PC-3 (cell line): ENCODE data around the gene TRAPPC2. TPM values are rescaled to one million over a fixed set of nuclear protein-coding genes. Genes with fewer than 3 reads are reported as not detected.

Experiments used
- ATAC-seq: fragments of 200-7000 bp; cut with Tn5 transposase; 2 replicates; pipeline ENCODE4 v1.9.1; 2020; ENCODE audit warnings: mild to moderate bottlenecking, moderate library complexity
- BruUV-seq: library from RNA; stranded (reverse); fragments of 400-500 nt; replicated peaks from 2 replicates; lab custom pipeline; 2021; lab: Mats Ljungman, UMichigan
- CTCF ChIA-PET: fragments of 300-600 bp; sonication (Branson Sonifier 250); formaldehyde crosslinking; loops from one replicate; lab custom pipeline; 2022; ENCODE audit warnings: antibody characterized with exemption; lab: Charles Lee
- POLR2A ChIA-PET: fragments of 300-600 bp; sonication (Branson Sonifier 250); formaldehyde crosslinking; loops from one replicate; lab custom pipeline; 2022; ENCODE audit warnings: antibody characterized with exemption; ENCODE audit not compliant: unreplicated experiment; lab: Charles Lee
- DNase-seq: peaks from one replicate; pipeline ENCODE4 v3.0.0-alpha.2; 2015
- H2AFZ ChIP-seq: fragments of 300-600 bp; sonication (generic); 2 replicates; pipeline ENCODE4 v1.6.0; 2016; ENCODE audit warnings: antibody characterized with exemption, low read length
- H3F3A ChIP-seq: fragments of 300-600 bp; sonication (generic); one replicate; pipeline ENCODE4 v1.6.0; 2017; ENCODE audit warnings: antibody characterized with exemption, low read length, control low read depth, mild to moderate bottlenecking; ENCODE audit not compliant: unreplicated experiment
- H3K27ac ChIP-seq: fragments of 300-600 bp; sonication (generic); 2 replicates; pipeline ENCODE4 v1.5.1; 2016; ENCODE audit warnings: mild to moderate bottlenecking, low read length
- H3K27me3 ChIP-seq: fragments of 300-600 bp; sonication (generic); 2 replicates; pipeline ENCODE4 v1.6.1; 2016; ENCODE audit warnings: low read length, mixed read lengths
- H3K36me3 ChIP-seq: fragments of 300-600 bp; sonication (generic); 2 replicates; pipeline ENCODE4 v1.6.1; 2016; ENCODE audit warnings: low read depth, mixed run types, low read length, mixed read lengths
- H3K4me1 ChIP-seq: fragments of 300-600 bp; sonication (generic); 2 replicates; pipeline ENCODE4 v1.5.1; 2016; ENCODE audit warnings: low read length; ENCODE audit not compliant: insufficient read depth
- H3K4me2 ChIP-seq: fragments of 300-600 bp; sonication (generic); 2 replicates; pipeline ENCODE4 v1.6.0; 2016; ENCODE audit warnings: low read length
- H3K4me3 ChIP-seq: fragments of 300-600 bp; sonication (generic); 2 replicates; pipeline ENCODE4 v1.5.1; 2016; ENCODE audit warnings: mild to moderate bottlenecking, low read length, mixed read lengths
- H3K79me2 ChIP-seq: fragments of 300-600 bp; sonication (generic); 2 replicates; pipeline ENCODE4 v1.6.1; 2017; ENCODE audit warnings: low read length, mixed read lengths
- H3K9ac ChIP-seq: fragments of 300-600 bp; sonication (generic); 2 replicates; pipeline ENCODE4 v1.6.0; 2016; ENCODE audit warnings: mild to moderate bottlenecking, low read length
- H3K9me2 ChIP-seq: fragments of 300-600 bp; sonication (generic); replicated peaks from 2 replicates; pipeline ENCODE4 v1.6.1; 2016; ENCODE audit warnings: mixed run types, low read length, mixed read lengths
- H3K9me3 ChIP-seq: fragments of 300-600 bp; sonication (generic); 2 replicates; pipeline ENCODE4 v1.6.1; 2016; ENCODE audit warnings: low read length, mixed read lengths
- H4K20me1 ChIP-seq: fragments of 300-600 bp; sonication (generic); 2 replicates; pipeline ENCODE4 v1.6.1; 2016; ENCODE audit warnings: low read length, mixed read lengths
- CTCF ChIP-seq: fragments of 300-600 bp; sonication (generic); conservative IDR thresholded peaks from 2 replicates; pipeline ENCODE4 v1.5.1; 2017; ENCODE audit warnings: antibody characterized with exemption, low read depth, mild to moderate bottlenecking, low read length
- EZH2 ChIP-seq: fragments of 300-600 bp; sonication (generic); IDR thresholded peaks from one replicate; pipeline ENCODE4 v1.6.1; 2017; ENCODE audit warnings: antibody characterized with exemption, mild to moderate bottlenecking, low read length; ENCODE audit not compliant: unreplicated experiment
- EZH2phosphoT487 ChIP-seq: fragments of 300-600 bp; sonication (generic); IDR thresholded peaks from 2 replicates; pipeline ENCODE4 v1.6.1; 2018; ENCODE audit warnings: mild to moderate bottlenecking, antibody characterized with exemption, low read length, borderline replicate concordance
- intact Hi-C: fragments of 100-400 bp; cut with micrococcal nuclease; formaldehyde crosslinking; loops from 2 replicates; pipeline ENCODE4 v1.9.0; 2023
- total RNA-seq: library from RNA; depleted of rRNA; stranded (reverse); fragments of >200 nt; gene quantifications from 2 replicates; pipeline ENCODE4 v1.2.3, GENCODE V29; 2014

Gene TRAPPC2
- total RNA-seq, 1 experiment from 2014 or later, result 7.9 TPM

GRCh38 chrX:13703135-13703534 is 31.3 kb downstream of the TRAPPC2 start:
- H3K4me1 ChIP-seq, result peaks cover 8% of the 10 kb centered on the region
- H3K9me2 ChIP-seq, result no peaks in the 10 kb centered on the region
- POLR2A ChIA-PET, result no interaction called here
- H3K27me3 ChIP-seq, result no peaks in the 10 kb centered on the region
- DNase-seq (no peak), ATAC-seq (no peak)
- TF ChIP-seq EZH2phosphoT487, result no peak
- no peak for TF ChIP-seq EZH2
- TF ChIP-seq CTCF, result no peak
- CTCF ChIA-PET, result no interaction called here
- intact Hi-C loops, result no loop called here
- no peak overlapping the region for H2AFZ ChIP-seq
- H3F3A ChIP-seq, result no peaks in the 10 kb centered on the region
- H3K4me2 ChIP-seq, result no peak overlapping the region
- no peaks in the 10 kb centered on the region for H3K9me3 ChIP-seq
- peaks cover 52% of the 10 kb centered on the region for H3K79me2 ChIP-seq
- H4K20me1 ChIP-seq, result no peaks in the 10 kb centered on the region
- H3K4me3 ChIP-seq, result no peak overlapping the region
- no peak overlapping the region for H3K9ac ChIP-seq
- BruUV-seq, result no TSS peak
- H3K36me3 ChIP-seq, result no peaks in the 10 kb centered on the region
- H3K27ac ChIP-seq, result no peak overlapping the region

GRCh38 chrX:13702111-13702789 is 32.2 kb downstream of the TRAPPC2 start:
- Histone ChIP-seq H3K9ac (no peak overlapping the region), H3K27ac (no peak overlapping the region), H3K9me3 (no peaks in the 10 kb centered on the region), H2AFZ (no peak overlapping the region), H3K79me2 (peaks cover 61% of the 10 kb centered on the region), H3K4me1 (peaks cover 8% of the 10 kb centered on the region), H3K9me2 (no peaks in the 10 kb centered on the region), H3K4me2 (no peak overlapping the region), H3K36me3 (no peaks in the 10 kb centered on the region), H3K27me3 (no peaks in the 10 kb centered on the region), H3K4me3 (no peak overlapping the region), H3F3A (no peaks in the 10 kb centered on the region), H4K20me1 (no peaks in the 10 kb centered on the region)
- POLR2A ChIA-PET, result no interaction called here
- TF ChIP-seq EZH2phosphoT487 (no peak), EZH2 (no peak), CTCF (no peak)
- intact Hi-C loops, result no loop called here
- ATAC-seq (no peak), DNase-seq (no peak)
- BruUV-seq, result no TSS peak
- CTCF ChIA-PET, result no interaction called here

DNA sequence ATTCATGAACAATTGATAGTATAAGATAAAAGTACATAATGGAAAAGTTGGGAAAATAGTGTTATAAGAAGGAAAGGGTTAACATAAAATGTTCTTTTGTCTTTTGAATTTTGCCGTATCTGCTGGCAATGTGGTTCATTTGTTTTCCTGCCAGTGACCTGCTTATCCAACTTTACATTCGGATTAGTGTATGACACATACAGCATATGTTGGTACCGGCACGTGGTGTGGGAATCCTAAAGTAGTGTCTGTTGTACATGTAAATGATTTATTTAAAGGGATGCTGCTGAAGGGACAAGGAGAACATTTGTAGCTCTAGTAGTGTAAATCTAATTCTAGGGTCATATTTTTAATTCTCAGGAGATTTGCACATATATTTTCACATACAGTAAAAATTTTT is 34.0 kb downstream of the TRAPPC2 start:
- POLR2A ChIA-PET, result no interaction called here
- H4K20me1 ChIP-seq, result 0 out of 2 replicates have a peak, but pooled peaks cover 4% of the 10 kb centered on the region

More for the DNA sequence above, 34.0 kb downstream of the TRAPPC2 start:
- Histone ChIP-seq H3K79me2 (peaks cover 72% of the 10 kb centered on the region), H3K9me2 (no peaks in the 10 kb centered on the region), H3K4me1 (peaks cover 8% of the 10 kb centered on the region), H3K36me3 (no peaks in the 10 kb centered on the region), H3K4me3 (no peak overlapping the region), H3F3A (no peaks in the 10 kb centered on the region), H2AFZ (no peak overlapping the region), H3K27ac (no peak overlapping the region), H3K9me3 (no peaks in the 10 kb centered on the region), H3K27me3 (no peaks in the 10 kb centered on the region), H3K9ac (no peak overlapping the region), H3K4me2 (no peak overlapping the region)
- intact Hi-C loops, result no loop called here
- ATAC-seq (no peak), DNase-seq (no peak)
- BruUV-seq, result no TSS peak
- TF ChIP-seq CTCF, result no peak
- TF ChIP-seq EZH2phosphoT487, result no peak
- TF ChIP-seq EZH2, result no peak
- CTCF ChIA-PET, result no interaction called here
